Peyer's patch (tissue), 4 donors: ENCODE results near the gene FUBP1.

Source experiments
- CTCF ChIP-seq, 6 experiments: fragments of 450-650 bp in 4 of 6; fragments of 200-600 bp in 2 of 6; sonication (generic) in 1 of 6; IDR thresholded peaks; one replicate each; pipeline ENCODE4 v1.5.1; 2017 to 2019; ENCODE audit warnings: antibody characterized with exemption in 6 of 6, mild to moderate bottlenecking in 3 of 6, moderate library complexity in 1 of 6
- POLR2A ChIP-seq, 2 donors: fragments of 450-650 bp; IDR thresholded peaks; one replicate each; pipeline ENCODE4 v1.5.1; 2017; ENCODE audit warnings: antibody characterized with exemption in 2 of 2, mild to moderate bottlenecking in 2 of 2, moderate library complexity in 2 of 2

GRCh38 chr1:77958391-77958790, 20.5 kb downstream of the FUBP1 start:
- TF ChIP-seq CTCF (IDR thresholded peaks at IDR 0.05) (no peak), POLR2A (IDR thresholded peaks at IDR 0.05) (no peak)
